ENCODE results near the gene TNXB. TPM values are rescaled to one million over a fixed set of nuclear protein-coding genes. Genes with fewer than 3 reads are reported as not detected.

TNXB gene
- total RNA-seq = 10 to 100 TPM in 1 of 2 donors, 1 to 10 TPM in 1; 7.2 to 26.8 TPM

GRCh38 chr6:32109114-32109764, at the start of gene TNXB:
Gene TNXB, minus strand, starts transcription at chr6:32109338. Its CDS starts 11,140 bp downstream, at chr6:32098198.
- ATAC-seq (replicated peaks) = no peak
- Mint-ChIP-seq H3K4me3 (no peak within 1 kb of the TSS), H3K27ac (peak within 1 kb of the TSS; percentile 63), H3K9me3 (no peaks in the 10 kb centered on the region), H3K36me3 (ENCODE audit: low read depth) (no peaks in the 10 kb centered on the region), H3K27me3 (peaks cover 31% of the 10 kb centered on the region), H3K4me1 (peaks cover 16% of the 10 kb centered on the region)

DNA sequence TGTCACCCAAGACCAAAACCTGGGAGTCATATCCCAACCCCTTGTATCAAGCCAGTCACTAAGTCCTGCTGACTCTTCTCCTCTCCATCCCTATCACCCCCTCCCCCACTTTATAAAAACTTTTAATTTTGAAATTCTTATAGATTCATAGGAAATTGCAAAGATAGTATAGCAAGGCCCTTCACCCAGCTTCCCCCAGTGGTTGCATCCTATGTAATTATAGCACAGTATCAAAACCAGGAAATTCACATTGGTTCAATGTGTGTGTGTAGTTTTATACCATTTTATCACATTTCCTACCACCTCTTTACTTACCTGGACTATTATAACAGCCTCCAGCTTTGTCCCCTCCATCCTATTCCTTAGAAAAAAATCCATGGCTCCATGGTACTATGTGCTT, 48.9 kb upstream of the TNXB start:
- ATAC-seq (replicated peaks) = no peak
- Mint-ChIP-seq H3K4me1 (peaks cover 18% of the 10 kb centered on the region), H3K4me3 (no peak overlapping the region), H3K9me3 (no peaks in the 10 kb centered on the region), H3K27me3 (no peaks in the 10 kb centered on the region), H3K27ac (no peak overlapping the region), H3K36me3 (ENCODE audit: low read depth) (peaks cover 18% of the 10 kb centered on the region)

GRCh38 chr6:32156891-32157290, 47.8 kb upstream of the TNXB start:
- H3K4me1 Mint-ChIP-seq = peaks cover 21% of the 10 kb centered on the region
- H3K36me3 Mint-ChIP-seq (ENCODE audit: low read depth) = peaks cover 18% of the 10 kb centered on the region
- H3K4me3 Mint-ChIP-seq = no peak overlapping the region
- no peak overlapping the region for H3K27ac Mint-ChIP-seq
- ATAC-seq (replicated peaks) = no peak
- H3K9me3 Mint-ChIP-seq = no peaks in the 10 kb centered on the region
- H3K27me3 Mint-ChIP-seq = no peaks in the 10 kb centered on the region

DNA sequence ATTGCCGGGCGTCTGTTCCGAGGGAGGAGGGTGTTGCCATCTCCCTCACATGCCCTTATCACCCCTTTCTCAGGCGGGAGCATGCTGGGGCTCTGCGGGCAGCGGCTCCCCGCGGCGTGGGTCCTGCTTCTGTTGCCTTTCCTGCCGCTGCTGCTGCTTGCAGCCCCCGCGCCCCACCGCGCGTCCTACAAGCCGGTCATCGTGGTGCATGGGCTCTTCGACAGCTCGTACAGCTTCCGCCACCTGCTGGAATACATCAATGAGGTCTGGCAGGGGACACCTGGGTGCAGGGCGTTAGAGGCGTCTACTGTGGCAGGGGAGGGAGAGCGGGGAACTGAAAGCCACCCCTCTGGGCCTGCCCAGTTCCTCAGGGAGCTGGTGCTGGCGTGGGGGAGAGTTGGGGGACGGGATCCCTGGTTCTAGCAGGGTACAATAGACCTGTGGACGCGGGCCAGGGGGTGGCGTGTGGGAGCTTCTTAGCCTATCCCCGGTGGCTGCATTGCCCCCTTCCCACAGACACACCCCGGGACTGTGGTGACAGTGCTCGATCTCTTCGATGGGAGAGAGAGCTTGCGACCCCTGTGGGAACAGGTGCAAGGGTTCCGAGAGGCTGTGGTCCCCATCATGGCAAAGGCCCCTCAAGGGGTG, 45.5 kb upstream of the TNXB start:
- Mint-ChIP-seq H3K36me3 (ENCODE audit: low read depth) (peaks cover 18% of the 10 kb centered on the region), H3K27me3 (peaks cover 15% of the 10 kb centered on the region), H3K4me3 (peak overlapping the region; percentile 90), H3K4me1 (peaks cover 26% of the 10 kb centered on the region), H3K27ac (peak overlapping the region; percentile 77), H3K9me3 (no peaks in the 10 kb centered on the region)
- ATAC-seq (replicated peaks) = peak; percentile 93

DNA sequence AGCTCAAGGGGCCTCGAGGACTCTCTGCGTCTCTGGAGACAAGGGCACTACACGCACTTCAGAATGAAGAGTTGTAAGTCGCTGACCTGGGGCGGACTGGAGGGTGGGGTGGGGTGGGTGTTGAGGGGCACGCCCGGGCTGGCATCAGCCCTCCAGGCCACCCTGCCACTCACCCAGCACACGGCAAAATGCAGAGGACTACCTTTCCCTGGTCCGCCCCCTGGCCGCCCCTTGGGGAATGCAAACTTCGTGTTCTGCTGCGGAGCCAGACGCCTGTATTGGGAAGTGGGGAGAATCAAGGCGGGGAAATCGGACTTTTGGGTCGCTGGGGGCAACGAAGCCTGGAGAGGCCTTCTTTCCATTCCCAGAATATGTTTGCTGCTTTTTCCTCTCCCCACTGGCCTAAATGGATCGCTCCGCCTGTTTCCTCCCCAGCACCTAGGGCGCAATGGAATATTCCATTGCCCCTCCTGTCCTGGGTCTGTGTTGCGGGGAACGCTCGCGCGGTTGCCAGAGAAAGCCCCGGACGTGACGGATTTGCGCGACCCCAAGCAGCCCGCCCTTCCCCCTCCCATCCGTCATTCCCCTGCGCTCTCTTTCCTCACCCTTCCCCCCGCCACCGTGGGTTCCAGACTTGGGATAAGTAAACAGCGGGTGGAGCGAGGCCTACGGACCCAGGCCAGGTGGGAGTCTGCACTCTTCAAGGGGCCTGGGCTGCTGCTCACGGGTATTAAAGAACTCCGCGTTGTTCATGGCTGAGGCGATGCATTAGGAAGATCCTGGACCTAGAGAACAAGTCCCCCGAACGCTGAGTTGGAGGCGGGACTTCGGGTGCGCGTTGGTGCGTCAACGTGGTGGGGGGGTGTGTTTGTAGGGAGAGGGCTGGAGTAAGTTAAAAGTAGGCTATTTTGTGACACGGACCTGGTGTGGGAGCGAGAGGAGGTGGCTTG, 44.7 kb upstream of the TNXB start, which contains the start of gene PPT2:
TSS of gene PPT2 (plus strand) at position 578 of the 950 bp plus-strand sequence. CDS start 454 bp downstream, outside the sequence.
- H3K9me3 Mint-ChIP-seq = no peaks in the 10 kb centered on the region
- H3K27me3 Mint-ChIP-seq = peaks cover 18% of the 10 kb centered on the region
- H3K4me3 Mint-ChIP-seq = peak within 1 kb of the TSS; percentile 90
- H3K27ac Mint-ChIP-seq = peak within 1 kb of the TSS; percentile 77
- ATAC-seq (replicated peaks) = peak; percentile 67
- H3K4me1 Mint-ChIP-seq = peaks cover 28% of the 10 kb centered on the region
- H3K36me3 Mint-ChIP-seq (ENCODE audit: low read depth) = peaks cover 17% of the 10 kb centered on the region

GRCh38 chr6:32152769-32153563, 43.8 kb upstream of the TNXB start:
- Mint-ChIP-seq H3K27ac (peak overlapping the region; percentile 36), H3K27me3 (peaks cover 27% of the 10 kb centered on the region), H3K4me3 (peak overlapping the region; percentile 90), H3K9me3 (no peaks in the 10 kb centered on the region), H3K36me3 (ENCODE audit: low read depth) (peaks cover 9% of the 10 kb centered on the region), H3K4me1 (peaks cover 33% of the 10 kb centered on the region)
- ATAC-seq (replicated peaks) = no peak

GRCh38 chr6:32151863-32152768, 43.0 kb upstream of the TNXB start, which contains the start of gene PRRT1:
Gene PRRT1, minus strand, starts transcription at chr6:32151939. Its CDS starts 112 bp downstream, at chr6:32151827.
- Mint-ChIP-seq H3K27ac (no peak within 1 kb of the TSS), H3K4me1 (peaks cover 33% of the 10 kb centered on the region), H3K36me3 (ENCODE audit: low read depth) (peaks cover under 1% of the 10 kb centered on the region), H3K9me3 (no peaks in the 10 kb centered on the region), H3K4me3 (peak within 1 kb of the TSS; percentile 90), H3K27me3 (peaks cover 28% of the 10 kb centered on the region)
- ATAC-seq (replicated peaks) = no peak

- Mint-ChIP-seq H3K27ac (no peak overlapping the region), H3K4me1 (peaks cover 33% of the 10 kb centered on the region), H3K27me3 (peaks cover 28% of the 10 kb centered on the region), H3K4me3 (no peak overlapping the region), H3K9me3 (no peaks in the 10 kb centered on the region), H3K36me3 (ENCODE audit: low read depth) (no peaks in the 10 kb centered on the region)
- no peak for ATAC-seq (replicated peaks)
These were observed 42.2 kb upstream of the TNXB start for GRCh38 chr6:32151181-32151862.

DNA sequence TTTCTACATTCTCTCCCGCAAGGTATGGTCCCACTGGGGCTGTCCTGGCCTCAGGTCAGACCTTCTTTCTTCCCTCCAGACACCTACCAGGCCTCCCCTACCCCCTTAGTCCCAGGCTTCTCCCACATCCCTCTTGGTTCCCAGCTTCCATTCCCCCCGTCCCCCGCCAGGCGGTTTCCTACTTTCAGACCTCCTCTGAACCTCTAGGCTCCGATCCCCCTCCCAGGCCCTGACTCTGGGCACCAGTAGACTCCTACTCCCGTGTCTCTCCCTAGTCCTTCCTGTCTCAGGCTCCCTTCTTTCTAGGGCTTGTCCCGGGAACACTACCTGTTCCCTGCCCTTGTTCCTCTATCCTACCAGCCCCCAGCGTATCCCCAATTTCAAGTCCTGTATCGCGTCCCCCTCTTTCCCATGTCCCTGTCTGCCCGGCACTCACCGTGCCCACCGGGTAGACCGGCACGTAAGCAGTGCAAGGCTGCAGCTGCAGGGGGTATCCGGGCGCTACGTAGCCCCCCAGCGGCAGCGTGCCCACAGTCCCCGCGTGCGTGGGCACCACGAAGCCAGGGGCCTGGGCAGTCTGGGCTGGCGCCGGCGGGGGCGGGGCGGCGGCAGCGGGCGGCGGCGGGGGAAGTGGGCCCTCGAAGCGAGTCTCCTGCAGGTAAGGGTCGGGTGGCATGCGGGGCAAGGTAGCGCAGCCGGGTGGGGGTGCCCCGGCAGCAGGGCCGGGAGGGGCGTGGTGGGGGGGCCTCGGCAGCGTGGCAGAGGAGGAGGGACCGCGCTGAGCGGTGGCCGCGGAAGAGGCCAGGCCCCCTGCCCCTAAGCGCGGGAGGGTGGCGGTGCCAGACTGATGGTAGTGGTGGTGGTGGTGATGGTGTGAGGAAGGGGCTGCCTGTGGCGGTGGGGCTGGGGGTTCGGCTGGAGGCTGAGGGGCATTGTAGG, 41.1 kb upstream of the TNXB start:
- Mint-ChIP-seq H3K4me3 (peak overlapping the region; percentile 3), H3K27ac (no peak overlapping the region), H3K9me3 (no peaks in the 10 kb centered on the region), H3K4me1 (peaks cover 29% of the 10 kb centered on the region), H3K27me3 (peaks cover 28% of the 10 kb centered on the region), H3K36me3 (ENCODE audit: low read depth) (no peaks in the 10 kb centered on the region)
- no peak for ATAC-seq (replicated peaks)

DNA sequence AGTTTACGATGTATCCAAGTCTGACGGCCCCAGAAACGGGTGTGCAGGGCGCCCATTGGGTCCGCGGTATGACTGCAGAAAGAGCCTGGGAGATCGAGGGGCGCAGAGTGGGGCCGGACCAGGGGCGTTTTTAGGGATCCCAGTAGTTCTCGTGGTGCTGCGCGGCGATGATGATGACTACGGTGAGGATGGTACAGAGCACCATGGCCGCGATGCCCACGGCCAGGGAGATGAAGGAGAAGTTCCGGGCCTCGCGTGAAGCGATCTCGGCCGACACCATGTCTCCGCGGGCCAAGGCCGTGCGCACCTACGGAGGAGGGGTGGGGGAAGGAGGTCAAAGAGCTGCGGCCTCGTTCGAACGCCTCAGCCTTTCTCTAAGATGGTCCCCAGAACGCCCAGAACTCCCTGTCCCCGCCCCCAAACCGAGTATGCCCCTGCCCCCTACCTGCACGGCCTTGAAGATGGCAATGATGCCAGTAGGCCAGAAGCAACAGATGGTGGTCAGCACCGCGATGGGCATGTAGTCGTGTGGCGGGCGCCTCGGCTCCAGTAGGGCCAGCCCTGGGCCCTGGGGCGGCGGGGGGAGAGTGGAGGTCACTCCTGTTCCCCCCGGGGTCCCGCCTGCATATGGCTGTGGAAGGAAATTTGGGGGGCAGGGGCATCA, 40.1 kb upstream of the TNXB start:
- peaks cover 28% of the 10 kb centered on the region for H3K27me3 Mint-ChIP-seq
- peak; percentile 32 for ATAC-seq (replicated peaks)
- no peaks in the 10 kb centered on the region for H3K36me3 Mint-ChIP-seq (ENCODE audit: low read depth)
- peaks cover 20% of the 10 kb centered on the region for H3K4me1 Mint-ChIP-seq
- peak overlapping the region; percentile 48 for H3K27ac Mint-ChIP-seq
- no peaks in the 10 kb centered on the region for H3K9me3 Mint-ChIP-seq
- H3K4me3 Mint-ChIP-seq = peak overlapping the region; percentile 80

DNA sequence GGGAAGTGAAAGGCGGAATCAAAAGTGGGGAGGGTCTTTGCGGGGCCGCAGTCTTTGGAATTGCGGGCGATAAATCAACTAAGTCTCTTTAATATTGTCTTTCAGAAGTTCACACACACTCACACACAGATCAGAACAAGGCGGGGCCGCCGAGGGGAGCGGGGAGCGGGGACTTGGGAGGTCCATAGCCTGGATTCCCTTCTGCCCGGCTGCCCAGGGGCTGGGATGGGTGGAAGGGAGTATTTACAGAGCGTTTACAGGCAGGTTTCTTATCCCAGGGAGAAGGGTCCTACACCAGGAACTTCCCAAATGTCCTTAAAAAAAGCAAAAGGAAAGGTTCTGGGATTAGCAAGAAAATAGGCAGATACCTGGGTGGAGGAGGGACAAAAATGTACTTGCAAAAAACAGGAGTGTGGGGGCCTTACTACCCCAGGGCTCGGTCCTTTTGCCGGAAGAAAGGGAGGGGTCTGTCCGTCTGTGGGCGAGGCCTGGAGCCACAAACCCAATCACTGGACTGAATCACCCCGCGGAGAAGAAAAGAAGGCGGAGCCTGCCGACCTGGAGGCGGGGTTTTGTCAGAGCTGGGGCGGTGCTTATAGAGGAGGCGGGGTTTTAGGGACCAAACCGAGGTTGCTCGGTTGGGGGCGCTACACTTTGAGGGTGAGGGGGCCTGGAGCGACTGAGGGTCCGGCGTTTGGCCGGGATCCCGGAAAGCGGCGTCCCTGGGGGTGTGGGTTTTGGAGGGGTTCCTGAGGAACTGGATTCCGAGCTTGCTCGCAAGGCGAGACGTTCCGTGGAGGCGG, 39.4 kb upstream of the TNXB start:
- Mint-ChIP-seq H3K4me1 (peaks cover 17% of the 10 kb centered on the region), H3K36me3 (ENCODE audit: low read depth) (no peaks in the 10 kb centered on the region), H3K4me3 (peak overlapping the region; percentile 80), H3K27ac (peak overlapping the region; percentile 48), H3K9me3 (no peaks in the 10 kb centered on the region), H3K27me3 (peaks cover 28% of the 10 kb centered on the region)
- ATAC-seq (replicated peaks) = peak; percentile 85

Data from activated T-helper 17 cell treated with anti-CD3 and anti-CD28 coated beads, Interleukin-2, amount 50 U/mL, for 72 hours (primary cell).